GM12878 (cell line): ENCODE data around the gene EHD4.

Experiments
- CREB1 ChIP-seq: IDR thresholded peaks from 2 replicates; pipeline ENCODE4 v1.6.1; 2012; ENCODE audit warnings: low read depth, mild to moderate bottlenecking, inconsistent platforms
- CTCF ChIP-seq, 3 experiments: IDR thresholded peaks in 2 of 3; conservative IDR thresholded peaks in 1 of 3; 2 replicates each; pipeline ENCODE4 v1.5.1; 2011; ENCODE audit warnings: low read depth in 3 of 3, low read length in 3 of 3, mild to moderate bottlenecking in 3 of 3, control low read depth in 2 of 3, moderate library complexity in 2 of 3, inconsistent platforms in 1 of 3, mixed read lengths in 1 of 3; ENCODE audit not compliant: control insufficient read depth in 2 of 3, insufficient read depth in 1 of 3; ENCODE audit errors: extremely low read depth in 1 of 3
- CUX1 ChIP-seq: IDR thresholded peaks from 2 replicates; pipeline ENCODE4 v1.6.1; 2012; ENCODE audit warnings: improper control_type of control experiment, low read depth, low read length; ENCODE audit not compliant: insufficient replicate concordance
- ESRRA ChIP-seq: IDR thresholded peaks from 2 replicates; pipeline ENCODE4 v1.6.1; 2012; ENCODE audit warnings: mild to moderate bottlenecking, low read length, improper control_type of control experiment
- GABPA ChIP-seq: IDR thresholded peaks from 2 replicates; pipeline ENCODE4 v1.6.1; 2014; ENCODE audit warnings: antibody characterized with exemption, low read depth, mild to moderate bottlenecking, inconsistent platforms
- MAX ChIP-seq: IDR thresholded peaks from 2 replicates; pipeline ENCODE4 v1.6.1; 2012; ENCODE audit warnings: low read depth, low read length, improper control_type of control experiment
- POLR2A ChIP-seq: IDR thresholded peaks from 2 replicates; pipeline ENCODE4 v1.6.1; 2011; ENCODE audit warnings: low read depth, mild to moderate bottlenecking, low read length
- SIN3A ChIP-seq: IDR thresholded peaks from 2 replicates; pipeline ENCODE4 v1.6.1; 2012; ENCODE audit warnings: low read depth, low read length, improper control_type of control experiment
- WRNIP1 ChIP-seq: IDR thresholded peaks from 2 replicates; pipeline ENCODE4 v1.6.1; 2011; ENCODE audit warnings: low read depth, low read length, improper control_type of control experiment, borderline replicate concordance

- TF ChIP-seq CTCF (IDR thresholded peaks at IDR 0.05 in 2 of 3, conservative IDR thresholded peaks at IDR 0.05 in 1 of 3; ENCODE audit: control insufficient read depth in 2 of 3, extremely low read depth in 1 of 3, insufficient read depth in 1 of 3, low read depth in 3 of 3, low read length in 3 of 3) (no peak), CREB1 (no peak), GABPA (no peak), SIN3A (no peak), MAX (no peak), CUX1 (no peak), POLR2A (no peak), ESRRA (no peak), WRNIP1 (no peak)
Measured at GRCh38 chr15:41919201-41919820, 53.0 kb downstream of the EHD4 start.
